Stimulated activated CD4-positive, alpha-beta T cell treated with anti-CD3 and anti-CD28 coated beads, Interleukin-4, amount 100 ng/mL, for 1 hour (primary cell): Measurements from ENCODE around the gene LARP4B.
"Not testable (repeated sequence)": the region's sequence is repeated elsewhere in the genome, so short reads cannot be mapped to it uniquely, and the experiment has no call there.

ENCODE experiments used
- DNase-seq: peaks from one replicate; pipeline ENCODE4 v3.0.0-alpha.2; 2020

The LARP4B gene

DNA sequence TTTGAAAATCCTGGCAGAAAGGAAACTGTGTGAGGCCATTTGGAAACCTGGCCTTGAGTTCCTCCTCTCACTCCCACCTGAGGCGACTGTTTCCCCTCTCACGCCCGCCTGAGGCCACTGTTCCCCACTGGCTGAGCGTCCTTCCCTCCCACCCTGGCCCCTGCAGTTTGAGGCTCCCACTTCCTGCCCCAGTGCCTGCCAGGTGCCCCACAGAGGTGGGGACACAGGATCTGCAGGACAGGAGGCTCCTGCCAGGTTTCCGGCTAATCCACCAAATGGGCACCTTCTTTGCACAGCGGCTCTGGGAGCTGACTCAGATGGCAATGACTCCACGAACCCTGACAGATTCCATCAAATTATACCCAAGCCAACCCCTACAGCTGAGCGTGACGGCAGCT, 24.3 kb upstream of the LARP4B start:
- DNase-seq, result no peak

DNA sequence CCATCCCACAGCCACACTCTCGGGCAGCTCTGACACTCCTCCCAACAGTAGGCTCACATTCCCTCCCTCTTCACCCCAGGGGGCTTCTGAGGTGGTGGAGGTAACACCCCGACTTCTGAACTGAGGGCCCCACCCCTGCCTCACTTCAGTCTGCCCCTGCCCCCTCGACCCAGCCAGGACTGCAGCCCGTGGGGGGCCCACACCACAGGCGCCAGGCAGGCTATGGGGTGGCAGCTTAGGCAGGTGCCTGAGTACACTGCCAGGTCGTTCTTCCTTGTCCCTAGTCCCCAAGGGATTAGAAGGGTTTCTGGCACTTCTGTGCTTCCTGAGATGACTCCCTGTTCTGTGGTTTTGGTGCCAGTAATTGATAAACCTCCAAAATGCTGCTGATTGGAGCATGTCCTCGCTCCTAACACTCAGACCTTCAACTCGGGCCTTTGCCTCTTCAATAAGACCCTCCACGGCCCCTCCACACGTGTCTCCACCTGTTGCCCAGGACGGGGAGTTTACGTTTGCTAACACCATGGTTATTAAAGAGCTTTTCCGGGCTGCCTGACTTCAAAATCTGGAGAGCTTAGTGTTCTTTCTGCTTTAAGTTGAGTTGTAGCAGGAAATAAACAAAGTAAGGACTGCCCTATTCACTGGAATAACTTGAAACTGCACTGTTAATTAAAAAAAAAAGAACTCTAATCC, 23.8 kb upstream of the LARP4B start:
- DNase-seq, result no peak

DNA sequence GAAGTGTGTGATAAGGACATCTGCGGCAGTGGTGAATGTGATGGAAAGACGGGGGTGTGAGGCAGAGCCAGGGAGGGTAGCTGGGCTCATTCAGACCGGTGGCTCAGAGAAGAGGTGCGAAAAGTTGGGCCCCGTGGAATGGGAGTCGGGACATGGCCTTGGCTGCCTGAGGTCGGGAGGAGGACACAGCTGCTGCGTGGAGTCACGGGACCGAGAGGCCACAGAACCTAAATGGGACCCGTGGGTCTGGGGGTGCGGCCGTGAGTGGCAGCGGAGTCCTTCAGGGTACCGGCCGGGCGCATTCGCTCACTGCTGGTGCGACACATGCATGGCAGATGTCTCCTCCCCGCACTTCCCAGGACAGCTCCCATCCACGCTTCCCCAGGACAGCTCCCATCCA, 22.9 kb upstream of the LARP4B start:
- DNase-seq, result no peak

DNA sequence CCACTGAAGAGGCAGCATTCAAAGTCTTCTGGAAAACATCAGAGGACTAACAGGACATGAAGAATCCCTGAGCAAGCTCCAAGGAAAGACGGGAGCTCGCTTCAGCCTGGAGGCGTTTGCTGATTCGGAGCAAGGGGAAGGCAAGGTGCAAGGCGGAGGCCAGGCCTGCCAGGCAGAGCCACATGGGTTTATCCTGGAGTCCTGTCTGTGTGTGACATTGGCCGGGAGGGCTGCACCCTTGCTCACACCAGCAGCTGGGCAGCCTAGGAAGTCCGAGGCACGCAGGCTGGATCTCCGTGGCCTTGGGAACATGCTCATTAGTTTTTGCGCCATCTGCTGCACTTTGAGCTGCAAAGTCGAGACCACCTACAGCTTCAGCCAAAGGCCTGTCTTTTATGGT, 22.3 kb upstream of the LARP4B start:
- no peak for DNase-seq

DNA sequence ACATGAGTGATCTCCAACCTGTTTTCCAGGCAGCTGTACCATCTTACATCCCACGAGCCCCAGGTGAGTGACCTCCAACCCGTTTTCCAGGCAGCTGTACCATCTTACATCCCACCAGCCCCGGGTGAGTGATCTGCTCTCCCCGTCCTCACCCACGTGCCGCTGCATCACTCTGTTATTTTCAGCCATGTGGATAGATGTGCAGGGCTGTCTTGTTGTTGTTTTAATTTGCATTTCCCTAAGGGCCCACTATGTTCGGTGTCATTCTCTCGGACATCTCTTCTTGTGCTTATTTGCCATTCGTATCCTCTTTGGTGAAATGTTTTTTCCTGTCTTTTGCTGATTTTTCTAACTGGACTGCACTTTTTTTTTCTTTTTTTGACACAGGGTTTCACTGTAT, 17.9 kb upstream of the LARP4B start:
- no peak for DNase-seq

DNA sequence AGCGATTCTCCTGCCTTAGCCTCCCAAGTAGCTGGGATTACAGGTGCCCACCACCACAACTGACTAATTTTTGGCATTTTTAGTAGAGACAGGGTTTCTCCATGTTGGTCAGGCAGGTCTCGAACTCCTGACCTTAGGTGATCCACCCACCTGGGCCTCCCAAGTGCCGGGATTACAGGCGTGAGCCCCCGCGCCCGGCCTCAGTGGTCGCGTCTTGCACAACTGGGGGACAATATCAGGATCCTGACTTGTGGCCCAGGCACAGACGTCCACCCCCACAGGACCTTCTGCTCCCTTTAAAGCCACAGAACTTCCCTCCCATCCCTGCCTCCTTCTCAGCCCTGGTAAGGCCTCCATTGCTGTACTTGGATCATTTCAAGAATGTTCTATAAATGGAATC, 16.8 kb upstream of the LARP4B start:
- DNase-seq, result no peak

DNA sequence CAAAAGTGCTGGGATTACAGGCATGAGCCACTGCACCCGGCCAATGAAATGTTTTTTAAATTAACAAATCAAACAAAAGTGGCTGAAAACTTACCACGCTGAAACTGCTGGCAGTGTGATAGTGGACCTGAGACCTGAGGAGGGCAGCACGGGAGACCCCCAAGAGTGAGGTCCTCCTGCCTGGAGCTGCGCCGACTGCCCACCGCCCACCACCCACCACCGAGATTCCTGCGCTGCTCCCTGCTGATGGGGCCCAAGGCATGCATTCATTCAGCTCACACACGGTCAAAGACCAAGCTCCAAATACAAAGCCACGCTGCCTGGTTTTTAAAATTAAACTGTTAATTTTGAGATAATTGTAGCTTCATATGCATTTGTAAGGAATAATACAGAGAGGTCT, 16.4 kb upstream of the LARP4B start:
- DNase-seq, result no peak

DNA sequence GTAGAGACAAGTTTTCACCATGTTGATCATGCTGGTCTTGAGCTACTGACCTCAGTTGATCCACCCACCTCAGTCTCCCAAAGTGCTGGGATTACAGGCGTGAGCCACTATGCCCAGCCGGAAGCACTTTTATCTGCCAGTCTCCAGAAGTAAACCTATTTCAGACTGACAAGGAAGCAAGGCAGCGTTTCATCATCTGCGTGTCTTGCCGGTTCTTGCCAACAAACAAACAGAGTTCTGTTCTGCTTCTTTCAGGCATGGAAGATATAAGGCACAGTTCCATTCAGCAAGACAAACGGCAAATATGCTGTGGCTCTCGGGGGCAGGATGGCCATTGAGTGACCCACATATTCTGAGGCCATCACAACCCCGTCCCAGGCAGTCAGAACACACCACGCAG, 15.5 kb upstream of the LARP4B start:
- no peak for DNase-seq

DNA sequence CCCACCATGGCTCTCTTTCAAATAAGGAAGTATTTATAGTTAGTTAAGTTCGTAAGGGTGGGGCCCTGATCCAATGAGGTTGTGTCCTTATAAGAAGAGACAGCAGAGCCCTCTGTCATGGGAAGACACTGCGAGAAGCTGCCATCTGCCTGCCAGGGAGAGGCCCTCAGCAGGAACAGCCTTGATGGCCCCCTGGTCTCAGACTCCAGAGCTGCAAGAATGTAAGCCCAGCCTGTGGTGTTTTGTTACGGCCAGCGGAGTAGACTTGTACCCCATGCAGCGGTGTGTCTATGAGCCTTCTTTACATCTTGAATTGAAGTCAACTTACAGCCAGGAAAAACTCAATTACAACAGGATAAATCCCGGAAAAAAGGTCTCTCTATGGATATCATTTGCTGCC, 14.3 kb upstream of the LARP4B start:
- no peak for DNase-seq

DNA sequence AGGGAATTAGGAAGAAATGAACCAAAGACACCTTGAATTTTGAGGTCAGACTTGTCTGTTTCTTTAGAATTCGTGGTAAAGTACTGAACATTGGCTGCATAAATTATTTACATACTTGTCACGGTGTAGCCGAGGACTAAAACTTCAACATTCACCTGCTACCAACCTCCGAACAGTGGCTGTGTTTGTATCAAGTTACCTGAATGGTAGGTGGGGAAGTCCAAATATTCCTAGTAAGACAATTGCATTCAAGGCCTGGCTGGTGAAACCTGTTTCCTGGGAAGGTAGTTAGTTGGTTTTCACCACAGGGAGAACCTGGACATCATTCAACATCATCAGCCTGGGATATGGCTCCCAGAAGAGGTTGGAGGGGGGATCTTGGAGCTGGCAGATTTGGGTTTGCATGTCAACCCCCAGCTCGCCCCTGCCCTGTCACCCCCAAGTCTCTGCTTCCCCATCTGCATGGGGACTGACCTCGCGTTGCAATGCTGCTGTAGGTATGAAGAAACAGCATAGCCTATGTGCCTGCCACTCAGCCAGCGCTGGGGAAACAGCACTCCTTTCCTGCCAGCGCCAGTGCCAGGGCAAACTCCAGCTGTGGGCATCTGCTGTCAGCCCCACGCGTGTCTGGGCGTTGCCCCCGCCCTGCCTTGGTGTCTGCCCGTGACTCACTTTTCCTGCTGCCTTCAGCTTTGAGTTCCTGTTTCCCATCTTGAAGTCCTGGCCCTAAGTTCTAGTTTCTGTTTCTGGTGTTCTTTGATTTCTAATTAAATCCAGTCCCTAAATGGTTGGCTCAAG, 12.7 kb upstream of the LARP4B start:
- DNase-seq, result peak; percentile 23

DNA sequence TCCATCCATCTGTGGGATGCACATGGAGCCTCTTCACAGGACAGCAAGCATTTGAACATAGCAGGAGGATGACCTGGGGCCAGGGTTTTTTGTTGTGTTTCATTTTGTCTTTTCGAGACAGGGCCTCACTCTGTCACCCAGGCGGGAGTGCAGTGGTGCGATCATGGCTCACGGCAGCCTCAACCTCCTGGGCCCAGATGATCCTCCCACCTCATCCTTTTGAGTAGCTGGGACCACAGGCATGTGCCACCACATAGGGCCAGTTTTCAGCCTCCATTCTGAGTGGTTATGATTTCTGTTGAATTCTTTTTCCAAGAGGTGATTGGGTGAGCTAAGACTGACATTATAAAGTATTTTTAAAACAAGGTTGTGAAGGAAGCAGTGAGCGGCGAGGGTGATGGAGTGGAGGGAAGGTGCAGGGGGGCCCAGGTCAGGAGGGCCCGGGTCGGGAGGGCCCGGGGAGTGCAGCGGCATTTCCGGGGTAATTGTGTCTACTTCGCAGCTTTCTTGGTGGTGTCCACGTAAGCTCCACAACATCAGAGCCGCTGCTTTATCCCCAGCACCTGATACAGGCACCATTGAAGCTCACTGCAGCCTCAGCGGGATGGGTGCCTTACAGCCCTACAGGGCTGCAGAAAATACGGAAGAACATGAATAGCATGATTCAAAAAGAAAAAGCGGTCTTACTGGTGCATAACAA, 12.0 kb upstream of the LARP4B start:
- no peak for DNase-seq

DNA sequence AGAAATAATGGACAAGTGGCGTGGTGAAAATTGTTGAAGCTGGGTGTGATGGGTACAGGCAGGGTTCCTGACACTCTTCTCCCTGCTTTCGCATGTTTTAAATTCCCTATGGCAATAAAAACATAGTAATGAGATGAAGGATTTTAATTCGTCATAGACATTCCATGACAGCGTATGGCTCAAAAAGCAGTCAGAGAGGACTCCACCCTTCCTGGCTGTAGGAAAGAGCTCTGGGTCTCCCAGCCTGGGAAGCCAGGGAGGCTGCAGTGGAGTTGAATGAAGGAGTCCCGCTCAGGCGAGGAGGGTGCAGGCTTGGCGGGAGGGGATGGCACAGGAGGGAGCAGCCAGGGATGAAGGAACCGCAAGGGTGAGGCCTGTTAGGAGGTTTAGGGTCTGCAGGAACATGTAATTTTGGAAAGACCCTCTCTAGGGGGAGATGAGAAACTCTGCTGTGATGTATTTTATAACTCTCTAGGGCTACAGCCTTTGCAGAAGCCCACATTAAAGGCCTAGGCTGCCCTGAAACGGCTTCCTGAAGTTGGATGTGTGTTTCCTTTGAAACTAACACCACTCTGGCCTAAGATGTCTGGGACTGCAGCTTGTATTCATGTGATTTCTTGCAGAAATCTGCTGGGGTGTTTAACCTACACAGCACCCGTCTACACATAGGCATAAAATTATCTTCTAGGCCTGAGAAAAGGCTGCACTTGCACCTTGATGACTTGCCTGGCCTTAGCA, 7.6 kb upstream of the LARP4B start:
- DNase-seq, result no peak

DNA sequence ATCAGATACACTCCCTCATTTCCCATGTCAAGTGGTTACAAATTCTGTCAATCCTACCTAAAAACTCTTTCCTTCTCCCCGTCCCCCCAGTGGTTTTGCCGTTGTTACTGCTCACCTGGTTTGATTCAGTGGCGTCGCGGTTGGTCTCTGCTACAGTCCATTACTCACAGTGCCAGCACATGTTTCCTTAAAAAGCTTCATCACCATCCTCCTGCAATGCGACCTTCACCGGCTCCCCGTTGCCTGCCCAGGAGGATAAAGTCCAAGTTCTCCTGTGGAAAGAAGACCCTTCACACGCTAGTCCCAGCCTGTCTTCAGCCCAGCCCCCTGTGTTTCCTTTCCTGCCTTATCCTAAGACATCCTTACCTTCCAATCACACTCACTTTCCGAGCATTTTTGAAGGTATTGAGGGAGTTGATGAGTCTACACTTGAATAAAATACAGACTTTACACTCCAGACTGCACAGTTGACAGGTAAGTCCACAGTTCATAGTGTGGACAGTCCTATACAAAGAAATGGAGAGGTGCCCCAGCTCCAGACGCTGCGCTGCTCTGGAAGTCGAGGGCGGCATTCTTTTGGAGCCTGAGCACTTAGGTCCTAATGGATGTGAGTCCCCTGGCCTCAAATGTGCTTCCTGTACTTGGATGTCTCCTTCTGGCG, 3.4 kb upstream of the LARP4B start:
- no peak for DNase-seq

DNA sequence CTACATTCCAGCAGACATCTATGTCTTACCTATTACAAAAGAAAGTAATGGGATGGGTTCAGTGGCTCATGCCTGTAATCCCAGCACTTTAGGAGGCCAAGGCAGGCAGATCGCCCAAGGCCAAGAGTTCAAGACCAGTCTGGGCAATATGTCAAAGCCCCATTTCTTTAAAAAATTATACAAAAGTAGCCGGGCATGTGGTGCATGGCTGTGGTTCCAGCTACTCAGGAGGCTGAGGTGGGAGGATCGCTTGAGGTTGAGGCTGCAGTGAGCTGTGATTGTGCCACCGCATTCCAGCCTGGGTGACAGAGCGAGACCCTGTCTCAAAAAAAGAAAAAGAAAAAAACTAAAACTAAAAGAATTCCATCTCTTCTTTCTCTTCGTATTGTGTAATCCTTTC, 2.7 kb upstream of the LARP4B start:
- DNase-seq, result not testable (repeated sequence)

DNA sequence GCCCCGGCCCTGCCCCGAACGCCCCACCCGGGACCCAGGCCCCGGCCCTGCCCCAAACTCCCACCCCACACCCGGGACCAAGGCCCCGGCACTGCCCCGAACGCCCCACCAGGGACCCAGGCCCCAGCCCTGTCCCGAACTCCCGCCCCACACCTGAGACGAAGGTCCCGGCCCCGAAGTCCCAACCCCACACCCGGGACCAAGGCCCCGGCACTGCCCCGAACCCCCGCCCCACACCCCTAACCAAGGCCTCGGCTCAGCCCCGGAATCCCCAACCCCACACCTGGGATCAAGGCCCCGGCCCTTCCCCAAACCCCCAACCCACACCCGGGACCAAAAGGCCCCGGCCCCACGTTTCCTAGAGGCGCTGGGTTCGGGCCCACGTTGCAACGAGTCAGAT, 1.1 kb upstream of the LARP4B start:
- no peak for DNase-seq

DNA sequence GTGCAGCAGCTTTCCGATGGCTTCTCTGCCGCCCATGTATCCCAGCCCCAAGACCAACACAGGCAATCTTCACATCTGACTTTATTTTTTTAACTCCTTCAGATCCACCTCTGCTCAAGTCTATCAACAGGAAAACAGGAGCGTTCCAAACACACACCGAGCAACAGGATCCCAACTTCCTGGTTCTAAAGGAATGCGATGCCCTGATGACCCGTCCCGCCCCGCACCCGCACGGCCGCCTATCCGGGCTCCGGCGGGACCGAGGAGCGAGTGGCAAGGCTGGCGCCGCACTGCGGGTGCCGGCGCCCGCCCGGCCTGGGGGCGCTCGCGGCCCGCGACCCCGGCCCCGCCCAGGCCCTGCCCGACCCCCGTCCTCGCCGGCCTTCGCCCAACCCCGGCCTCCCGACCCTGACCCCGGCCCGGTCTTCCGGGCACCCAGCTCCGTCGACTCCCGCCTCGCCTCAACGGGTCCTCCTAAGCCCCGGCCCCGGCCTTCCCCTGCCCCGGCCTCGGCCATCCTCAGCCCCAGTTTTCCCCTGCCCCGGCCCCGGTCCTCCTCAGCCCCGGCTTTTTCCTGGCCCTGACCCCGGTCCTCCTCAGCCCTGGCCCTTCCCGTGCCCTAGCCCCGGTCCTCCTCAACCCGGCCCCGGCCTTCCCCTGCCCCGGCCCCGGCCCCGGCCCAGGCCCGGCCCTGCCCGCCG, 730 bp downstream of the LARP4B start:
- DNase-seq, result peak; percentile 22

DNA sequence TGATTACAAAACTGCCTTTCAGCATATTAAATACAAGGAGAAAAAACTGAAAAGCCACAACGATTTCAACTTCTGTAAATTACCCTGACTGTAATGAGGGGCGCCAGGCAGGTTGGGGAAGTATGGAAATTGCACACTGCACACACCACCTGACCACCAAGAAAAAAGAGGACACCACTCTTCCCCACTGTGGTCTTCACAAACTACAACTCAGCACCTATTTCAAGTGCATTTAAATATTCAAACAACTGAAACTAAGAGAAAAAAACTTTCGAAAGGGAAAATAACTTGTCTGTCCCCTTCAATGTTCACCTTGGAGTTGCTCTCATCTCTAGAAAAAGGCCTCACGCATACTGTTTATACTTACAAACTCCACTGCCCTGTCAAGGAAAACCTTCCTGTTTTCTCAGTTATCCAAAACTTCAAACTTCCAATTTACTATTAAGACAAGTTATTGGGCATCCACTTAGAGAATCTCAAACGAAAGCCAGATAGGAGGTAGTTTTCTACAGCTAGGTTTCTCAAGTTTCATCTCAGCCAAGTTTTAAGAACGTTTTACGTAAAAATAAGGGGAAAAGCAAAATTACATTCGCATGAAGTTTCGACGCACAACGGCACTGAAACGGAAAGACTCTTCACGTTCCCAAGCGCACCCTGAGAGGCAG, 1.4 kb downstream of the LARP4B start:
- no peak for DNase-seq

DNA sequence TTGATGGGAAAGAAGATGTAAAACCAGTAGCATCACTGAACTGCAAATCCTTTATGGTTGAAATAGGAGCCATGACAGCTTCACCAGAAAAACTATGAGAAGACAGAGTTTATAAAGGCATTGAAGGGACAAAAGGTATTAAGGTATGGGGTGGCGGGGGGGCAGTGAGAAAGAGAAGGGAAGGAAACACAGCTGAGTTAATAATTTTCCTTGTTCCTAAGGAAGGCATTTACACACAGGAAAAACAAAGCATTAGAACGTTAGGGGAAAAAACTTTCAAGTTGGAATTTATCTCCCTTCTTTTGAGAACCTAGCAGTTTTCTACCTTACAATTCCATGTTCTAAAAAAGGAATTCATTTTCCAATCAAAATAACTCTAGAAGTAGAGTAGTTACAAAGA, 4.4 kb downstream of the LARP4B start:
- DNase-seq, result no peak

DNA sequence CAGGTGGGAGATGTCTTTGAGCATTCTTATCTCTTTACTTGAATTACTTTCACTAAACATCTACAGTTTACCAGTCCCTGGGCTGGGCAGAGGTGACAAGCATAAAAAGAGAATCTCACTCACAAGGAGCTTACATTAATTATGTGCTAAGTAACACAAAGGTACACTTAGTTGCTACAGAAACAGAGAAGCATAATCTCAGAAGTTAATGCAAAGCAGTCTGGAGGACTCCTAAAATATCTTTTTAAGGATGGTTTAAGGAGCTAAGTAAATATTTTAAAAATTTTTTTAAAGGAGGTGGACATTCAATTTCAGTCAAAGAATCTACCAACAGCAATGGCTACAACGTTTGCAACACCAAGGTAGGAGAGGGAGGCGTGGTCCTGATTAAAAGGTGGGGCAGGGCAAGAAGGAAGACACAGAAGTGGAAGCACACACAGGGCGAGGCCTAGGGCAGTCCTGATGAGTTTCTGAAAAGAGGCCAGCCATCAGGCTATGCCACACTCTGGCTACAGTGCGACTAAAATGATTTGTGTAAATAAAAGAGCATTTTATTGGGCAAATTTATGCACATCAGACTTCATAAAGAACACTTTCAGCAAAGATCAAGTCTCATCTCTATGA, 5.3 kb downstream of the LARP4B start:
- DNase-seq, result no peak

DNA sequence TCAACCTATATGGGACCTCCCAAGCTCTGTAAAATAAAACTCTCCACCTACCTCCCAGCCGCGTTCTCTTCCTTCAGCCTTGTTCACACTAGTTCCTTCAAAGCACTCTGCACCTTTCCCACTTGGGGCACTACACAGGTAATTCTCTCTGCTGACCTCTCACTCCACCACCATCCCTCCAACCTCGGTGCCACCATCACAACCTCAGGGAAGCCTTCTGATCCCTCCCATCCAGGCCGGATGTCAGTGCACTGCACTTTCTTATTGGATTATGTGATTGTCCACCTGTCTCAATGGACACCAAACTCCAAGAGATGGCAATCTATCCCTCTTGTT, 7.0 kb downstream of the LARP4B start:
- DNase-seq, result no peak

DNA sequence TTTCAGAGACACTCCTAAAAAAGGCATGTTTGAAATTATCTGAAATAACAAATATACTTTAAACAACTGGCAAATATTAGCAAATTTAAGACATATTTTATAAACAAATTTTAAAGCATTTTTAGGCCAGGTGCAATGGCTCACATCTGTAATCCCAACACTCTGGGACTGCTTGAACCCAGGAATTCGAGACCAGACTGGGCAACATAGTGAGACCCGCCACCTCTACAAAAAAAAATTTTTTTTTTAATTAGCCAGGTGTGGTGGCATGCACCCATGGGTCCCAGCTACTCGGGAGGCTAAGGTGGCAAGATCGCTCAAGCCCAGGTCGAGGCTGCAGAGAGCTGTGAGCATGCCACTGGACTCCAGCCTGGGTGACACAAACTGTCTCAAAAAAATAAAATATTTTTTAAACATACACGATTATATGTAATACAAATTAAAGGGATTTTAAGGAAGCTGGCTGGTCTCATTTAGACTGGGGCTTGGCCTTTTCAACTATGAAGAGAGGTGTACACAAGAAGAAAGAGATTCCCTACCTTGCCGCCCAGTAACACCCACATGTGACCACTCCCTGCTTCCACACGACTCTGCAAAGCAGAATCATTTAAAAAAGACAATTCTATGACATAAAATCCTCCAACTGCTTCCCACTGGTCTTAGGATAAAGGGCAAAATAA, 7.5 kb downstream of the LARP4B start:
- DNase-seq, result no peak
